B cell (primary cell): ENCODE data around the gene AKR7A2.

Source experiments
- CTCF ChIP-seq: fragments of 200-600 bp; IDR thresholded peaks from one replicate; pipeline ENCODE4 v1.8.0; 2022; ENCODE audit warnings: antibody characterized with exemption, mild to moderate bottlenecking
- EZH2 ChIP-seq: IDR thresholded peaks from 2 replicates; pipeline ENCODE4 v1.6.1; 2012; ENCODE audit warnings: borderline replicate concordance, low read depth, mild to moderate bottlenecking, moderate library complexity, low read length; ENCODE audit not compliant: insufficient read depth, poor library complexity, severe bottlenecking

- TF ChIP-seq CTCF (no peak), EZH2 (no peak)
Observed at GRCh38 chr1:19300211-19300610, 11.7 kb downstream of the AKR7A2 start.
